OCI-LY3 (cell line): Measurements from ENCODE around the gene VTA1.
"Not testable (repeated sequence)": the region's sequence is repeated elsewhere in the genome, so short reads cannot be mapped to it uniquely, and the experiment has no call there.

Source experiments
- H2AFZ ChIP-seq: fragments of 200-600, 300-600 bp; shearing (Covaris generic); 2 replicates; pipeline ENCODE4 v1.6.0; 2014; ENCODE audit warnings: antibody characterized with exemption, low read depth, low read length
- H3K27ac ChIP-seq: fragments of 200-600, 300-600 bp; sonication (generic); 2 replicates; pipeline ENCODE4 v1.5.1; 2014; ENCODE audit warnings: mild to moderate bottlenecking, low read length, moderate library complexity, mixed read lengths
- H3K27me3 ChIP-seq: fragments of 200-600, 300-600 bp; sonication (generic); 2 replicates; pipeline ENCODE4 v1.6.1; 2014; ENCODE audit warnings: low read depth, low read length, mixed read lengths
- H3K36me3 ChIP-seq: fragments of 200-600, 300-600 bp; sonication (generic); replicated peaks from 2 replicates; pipeline ENCODE3; 2014; ENCODE audit warnings: low read depth, low read length, mixed read lengths
- H3K4me1 ChIP-seq: fragments of 300-600, 200-600 bp; sonication (generic); 2 replicates; pipeline ENCODE4 v1.6.1; 2014; ENCODE audit warnings: low read length, mixed read lengths
- H3K4me2 ChIP-seq: fragments of 200-600, 300-600 bp; sonication (generic); 2 replicates; pipeline ENCODE4 v1.6.1; 2014; ENCODE audit warnings: low read length, mixed read lengths
- H3K4me3 ChIP-seq: fragments of 300-600, 200-600 bp; sonication (generic); 2 replicates; pipeline ENCODE4 v1.5.1; 2014; ENCODE audit warnings: antibody characterized with exemption, mild to moderate bottlenecking, low read length, moderate library complexity
- H3K79me2 ChIP-seq: fragments of 300-600, 200-600 bp; shearing (Covaris generic); 2 replicates; pipeline ENCODE4 v1.6.1; 2014; ENCODE audit warnings: mild to moderate bottlenecking, low read length, mixed read lengths
- H3K9ac ChIP-seq: fragments of 300-600, 200-600 bp; shearing (Covaris generic); 2 replicates; pipeline ENCODE4 v1.6.0; 2014; ENCODE audit warnings: mild to moderate bottlenecking, low read length, moderate library complexity
- H3K9me3 ChIP-seq: fragments of 200-600, 300-600 bp; shearing (Covaris generic); 2 replicates; pipeline ENCODE4 v1.6.1; 2014; ENCODE audit warnings: low read length, mixed read lengths; ENCODE audit not compliant: insufficient read depth
- H4K20me1 ChIP-seq: fragments of 200-600, 300-600 bp; sonication (generic); 2 replicates; pipeline ENCODE4 v1.6.1; 2016; ENCODE audit warnings: low read length, mixed read lengths; ENCODE audit not compliant: insufficient read depth
- CTCF ChIP-seq: fragments of 200-600, 300-600 bp; sonication (generic); IDR thresholded peaks from 2 replicates; pipeline ENCODE4 v1.5.1; 2014; ENCODE audit warnings: antibody characterized with exemption, low read length, low read depth
- EZH2phosphoT487 ChIP-seq: fragments of 200-600 bp; shearing (Covaris generic); IDR thresholded peaks from 2 replicates; pipeline ENCODE4 v1.6.1; 2018; ENCODE audit warnings: antibody characterized with exemption, mixed run types, low read depth

The VTA1 gene

GRCh38 chr6:142130814-142131213 is 16.2 kb upstream of the VTA1 start:
- Histone ChIP-seq H3K4me1 (no peaks in the 10 kb centered on the region), H3K27me3 (no peaks in the 10 kb centered on the region), H3K27ac (no peak overlapping the region), H3K4me3 (no peak overlapping the region), H3K36me3 (no peaks in the 10 kb centered on the region), H3K79me2 (no peaks in the 10 kb centered on the region), H4K20me1 (no peaks in the 10 kb centered on the region), H3K4me2 (no peak overlapping the region), H3K9ac (no peak overlapping the region), H2AFZ (no peak overlapping the region), H3K9me3 (no peaks in the 10 kb centered on the region)
- TF ChIP-seq EZH2phosphoT487 (no peak), CTCF (no peak)

GRCh38 chr6:142132625-142133024 is 14.4 kb upstream of the VTA1 start, which contains the start of gene GJE1:
Gene GJE1, plus strand, starts transcription at chr6:142132925. Its CDS starts 234 bp downstream, at chr6:142133159.
- no peaks in the 10 kb centered on the region for H3K27me3 ChIP-seq
- H3K36me3 ChIP-seq = no peaks in the 10 kb centered on the region
- H3K9ac ChIP-seq = no peak within 1 kb of the TSS
- no peaks in the 10 kb centered on the region for H3K4me1 ChIP-seq
- no peaks in the 10 kb centered on the region for H3K9me3 ChIP-seq
- no peaks in the 10 kb centered on the region for H3K79me2 ChIP-seq
- H4K20me1 ChIP-seq = no peaks in the 10 kb centered on the region
- no peak within 1 kb of the TSS for H3K4me3 ChIP-seq
- TF ChIP-seq EZH2phosphoT487 (no peak), CTCF (no peak)
- no peak within 1 kb of the TSS for H2AFZ ChIP-seq
- H3K27ac ChIP-seq = no peak within 1 kb of the TSS
- H3K4me2 ChIP-seq = no peak within 1 kb of the TSS

GRCh38 chr6:142138876-142139275 is 8.2 kb upstream of the VTA1 start:
- H3K9me3 ChIP-seq = no peaks in the 10 kb centered on the region
- H3K79me2 ChIP-seq = no peaks in the 10 kb centered on the region
- no peaks in the 10 kb centered on the region for H3K36me3 ChIP-seq
- no peak overlapping the region for H3K4me3 ChIP-seq
- no peak for TF ChIP-seq EZH2phosphoT487
- TF ChIP-seq CTCF = no peak
- no peaks in the 10 kb centered on the region for H4K20me1 ChIP-seq
- H3K4me1 ChIP-seq = no peaks in the 10 kb centered on the region
- H3K4me2 ChIP-seq = no peak overlapping the region
- no peak overlapping the region for H2AFZ ChIP-seq
- no peaks in the 10 kb centered on the region for H3K27me3 ChIP-seq
- no peak overlapping the region for H3K9ac ChIP-seq
- H3K27ac ChIP-seq = no peak overlapping the region

- not testable (repeated sequence) for H4K20me1 ChIP-seq, H3K9me3 ChIP-seq, H3K36me3 ChIP-seq, H3K27me3 ChIP-seq, H3K27ac ChIP-seq, H3K4me2 ChIP-seq, H3K79me2 ChIP-seq, H2AFZ ChIP-seq, H3K4me1 ChIP-seq, H3K4me3 ChIP-seq, H3K9ac ChIP-seq
Observed at GRCh38 chr6:142141531-142141930, 5.5 kb upstream of the VTA1 start.

GRCh38 chr6:142152746-142153145 is 5.7 kb downstream of the VTA1 start:
- Histone ChIP-seq H3K27me3 (no peaks in the 10 kb centered on the region), H2AFZ (no peak overlapping the region), H3K9me3 (no peaks in the 10 kb centered on the region), H3K4me3 (no peak overlapping the region), H4K20me1 (0 out of 2 replicates have a peak, but pooled peaks cover 12% of the 10 kb centered on the region), H3K79me2 (peaks cover 72% of the 10 kb centered on the region), H3K4me2 (no peak overlapping the region), H3K4me1 (peaks cover 16% of the 10 kb centered on the region), H3K27ac (no peak overlapping the region), H3K9ac (no peak overlapping the region), H3K36me3 (no peaks in the 10 kb centered on the region)
- no peak for TF ChIP-seq CTCF
- no peak for TF ChIP-seq EZH2phosphoT487
